Glomerular endothelial cell (primary cell): ENCODE data around the gene GOLGA5. TPM values are rescaled to one million over a fixed set of nuclear protein-coding genes. Genes with fewer than 3 reads are reported as not detected.
"Not testable (repeated sequence)": the region's sequence is repeated elsewhere in the genome, so short reads cannot be mapped to it uniquely, and the experiment has no call there.

Experiments used
- DNase-seq: peaks from one replicate; pipeline ENCODE4 v3.0.0-alpha.2; 2011; ENCODE audit warnings: low read depth, low spot score; ENCODE audit errors: extremely low read depth
- total RNA-seq: library from RNA; depleted of rRNA; stranded (reverse); fragments of >200 nt; gene quantifications from 2 replicates; pipeline ENCODE4 v1.2.3, GENCODE V29; 2015

Gene GOLGA5, protein sequence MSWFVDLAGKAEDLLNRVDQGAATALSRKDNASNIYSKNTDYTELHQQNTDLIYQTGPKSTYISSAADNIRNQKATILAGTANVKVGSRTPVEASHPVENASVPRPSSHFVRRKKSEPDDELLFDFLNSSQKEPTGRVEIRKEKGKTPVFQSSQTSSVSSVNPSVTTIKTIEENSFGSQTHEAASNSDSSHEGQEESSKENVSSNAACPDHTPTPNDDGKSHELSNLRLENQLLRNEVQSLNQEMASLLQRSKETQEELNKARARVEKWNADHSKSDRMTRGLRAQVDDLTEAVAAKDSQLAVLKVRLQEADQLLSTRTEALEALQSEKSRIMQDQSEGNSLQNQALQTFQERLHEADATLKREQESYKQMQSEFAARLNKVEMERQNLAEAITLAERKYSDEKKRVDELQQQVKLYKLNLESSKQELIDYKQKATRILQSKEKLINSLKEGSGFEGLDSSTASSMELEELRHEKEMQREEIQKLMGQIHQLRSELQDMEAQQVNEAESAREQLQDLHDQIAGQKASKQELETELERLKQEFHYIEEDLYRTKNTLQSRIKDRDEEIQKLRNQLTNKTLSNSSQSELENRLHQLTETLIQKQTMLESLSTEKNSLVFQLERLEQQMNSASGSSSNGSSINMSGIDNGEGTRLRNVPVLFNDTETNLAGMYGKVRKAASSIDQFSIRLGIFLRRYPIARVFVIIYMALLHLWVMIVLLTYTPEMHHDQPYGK
- total RNA-seq = 34.9 and 40.4 TPM in 2 replicates

DNA sequence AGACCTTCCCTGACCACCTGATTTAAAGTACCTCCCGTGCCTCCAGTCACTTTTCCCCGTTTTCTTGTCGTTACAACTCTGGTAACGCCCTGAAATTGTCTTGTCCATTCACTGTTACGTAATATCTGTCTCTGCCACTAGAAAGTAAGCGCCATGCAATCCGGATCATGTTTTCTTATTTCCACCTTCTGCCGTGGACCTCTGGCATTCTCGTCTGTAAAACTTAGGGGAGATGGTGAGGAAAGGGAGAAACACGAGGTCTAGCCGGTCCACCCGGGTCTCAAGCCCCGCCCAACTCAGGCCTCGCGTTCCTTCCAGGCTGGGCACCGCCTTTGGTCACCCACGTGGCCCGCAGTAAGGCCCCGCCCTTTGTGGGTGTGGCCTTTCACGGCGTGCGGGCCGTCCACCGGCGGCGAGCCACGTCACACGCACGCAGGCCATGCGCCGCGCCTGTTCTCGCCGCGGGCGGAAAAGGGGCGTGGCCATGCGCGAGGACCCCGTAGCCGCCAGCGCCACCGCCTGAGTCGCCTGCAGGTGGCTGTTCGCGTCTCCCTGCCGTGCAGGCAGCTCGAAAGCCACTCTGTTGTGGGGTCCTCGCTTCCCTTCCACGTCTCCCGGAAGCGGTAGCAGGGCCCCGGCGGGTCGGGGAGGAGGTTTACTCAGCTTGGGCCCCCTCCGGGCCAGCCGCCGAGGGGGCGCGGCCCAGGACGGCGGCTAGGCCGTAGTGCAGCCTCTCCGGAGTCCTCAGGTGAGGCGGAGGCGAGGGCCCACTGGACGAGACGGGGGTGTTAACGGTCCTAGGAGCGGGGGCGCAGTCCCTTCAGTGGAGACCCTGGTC, at the start of gene GOLGA5:
Gene GOLGA5 (plus strand): TSS at position 597 of the 838 bp plus-strand sequence. CDS start 3,133 bp downstream, outside the sequence.
- DNase-seq = peak; percentile 68

DNA sequence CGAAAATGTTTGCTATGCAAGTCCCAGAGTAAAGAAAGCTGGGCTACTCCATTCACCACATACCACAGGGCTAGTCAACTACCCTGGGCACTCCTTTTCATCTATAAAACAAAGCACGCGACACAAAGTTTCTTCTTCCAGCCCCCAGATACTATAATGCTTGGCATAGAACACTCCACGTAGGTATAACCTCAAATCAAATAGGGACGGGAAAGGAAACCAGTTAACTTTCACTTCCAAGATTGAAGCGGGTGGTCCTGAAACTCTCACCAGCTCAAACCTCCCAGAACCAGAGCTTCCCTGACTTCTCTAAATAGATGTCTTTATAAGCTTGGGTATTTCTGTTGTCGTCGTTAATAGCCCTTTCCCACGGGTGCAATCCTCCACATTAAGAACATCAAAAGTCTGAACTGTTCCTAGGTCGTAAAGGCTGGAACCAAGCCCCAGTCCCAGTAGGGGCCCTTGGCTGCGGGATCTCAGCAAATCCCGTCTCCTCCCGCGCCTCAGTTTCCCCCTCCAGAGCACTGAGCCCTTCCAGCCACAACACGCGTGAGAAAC, 46.3 kb upstream of the GOLGA5 start:
- DNase-seq = no peak

DNA sequence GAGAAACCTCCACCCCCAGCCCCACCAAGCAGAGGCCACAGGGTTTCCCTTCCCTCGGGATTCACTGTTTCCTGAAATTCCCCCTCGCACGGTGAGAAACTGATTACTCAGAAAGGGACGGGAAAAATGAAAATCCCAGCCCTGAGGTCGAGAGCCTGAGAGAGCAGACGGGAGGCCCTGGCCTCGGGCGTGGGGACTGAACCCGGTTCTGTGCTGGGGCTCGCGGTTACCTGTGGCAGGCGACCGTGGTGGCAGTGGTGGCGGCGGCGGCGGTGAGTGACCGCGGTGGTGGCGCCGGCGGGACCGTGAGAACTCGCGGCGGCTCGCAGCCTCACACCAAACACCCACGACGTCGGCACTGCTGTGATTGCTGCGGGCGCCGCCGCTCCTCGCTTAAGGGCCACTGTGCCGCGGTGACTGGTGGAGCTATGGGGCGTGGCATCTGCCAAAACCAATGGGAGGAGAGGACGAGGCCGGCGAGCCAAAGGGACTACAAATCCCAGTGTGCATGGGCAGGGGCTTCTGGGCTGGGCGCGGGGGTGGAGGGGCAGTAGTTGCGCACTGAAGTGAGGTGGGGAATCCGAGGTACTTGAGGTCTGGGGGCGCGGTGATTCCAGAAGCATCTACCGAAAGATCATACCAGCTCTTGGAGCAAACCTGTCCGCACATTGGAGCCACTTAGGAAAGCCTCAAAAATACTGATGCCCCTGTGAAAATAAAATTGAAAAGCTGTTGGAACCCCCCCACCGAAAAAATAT, 45.7 kb upstream of the GOLGA5 start, which contains the start of gene LGMN:
Gene LGMN (minus strand): TSS at position 369 of the 758 bp plus-strand sequence. CDS start 15,841 bp downstream, outside the sequence.
- peak; percentile 51 for DNase-seq

DNA sequence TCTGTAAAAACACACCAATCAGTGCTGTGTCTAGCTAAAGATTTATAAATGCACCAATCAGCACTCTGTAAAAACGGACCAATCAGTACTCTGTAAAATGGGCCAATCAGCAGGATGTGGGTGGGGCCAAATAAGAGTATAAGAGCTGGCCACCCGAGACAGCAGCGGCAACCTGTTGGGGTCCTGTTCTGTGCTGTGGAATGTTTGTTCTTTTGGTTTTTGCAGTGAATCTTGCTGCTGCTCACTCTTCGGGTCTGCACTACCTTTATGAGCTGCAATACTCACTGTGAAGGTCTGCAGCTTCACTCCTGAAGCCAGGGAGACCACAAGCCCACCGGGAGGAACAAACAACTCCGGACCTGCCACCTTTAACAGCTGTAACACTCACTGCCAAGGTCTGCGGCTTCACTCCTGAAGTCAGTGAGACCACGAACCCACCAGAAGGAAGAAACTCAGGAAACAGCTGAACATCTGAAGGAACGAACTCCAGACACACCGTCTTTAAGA, 43.8 kb upstream of the GOLGA5 start:
- DNase-seq = not testable (repeated sequence)

DNA sequence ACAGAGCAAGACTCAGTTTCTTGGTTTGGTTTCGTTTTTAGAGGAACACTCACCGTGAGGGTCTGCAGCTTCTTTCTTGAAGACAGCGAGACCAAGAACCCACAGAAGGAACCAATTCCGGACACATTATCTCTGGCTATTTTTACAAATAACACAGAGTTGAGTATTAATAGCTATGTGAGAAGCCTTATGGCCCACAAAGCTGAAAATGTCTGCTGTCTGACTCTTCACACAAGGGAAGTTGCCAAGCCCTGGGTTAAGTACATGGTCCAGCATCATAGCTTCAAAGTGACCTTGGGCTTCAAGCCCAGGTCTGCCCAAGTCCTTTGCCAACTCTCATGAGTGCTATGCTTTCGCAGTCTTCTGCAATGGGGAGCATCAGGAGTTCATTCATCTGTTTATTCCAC, 43.1 kb upstream of the GOLGA5 start:
- no peak for DNase-seq

DNA sequence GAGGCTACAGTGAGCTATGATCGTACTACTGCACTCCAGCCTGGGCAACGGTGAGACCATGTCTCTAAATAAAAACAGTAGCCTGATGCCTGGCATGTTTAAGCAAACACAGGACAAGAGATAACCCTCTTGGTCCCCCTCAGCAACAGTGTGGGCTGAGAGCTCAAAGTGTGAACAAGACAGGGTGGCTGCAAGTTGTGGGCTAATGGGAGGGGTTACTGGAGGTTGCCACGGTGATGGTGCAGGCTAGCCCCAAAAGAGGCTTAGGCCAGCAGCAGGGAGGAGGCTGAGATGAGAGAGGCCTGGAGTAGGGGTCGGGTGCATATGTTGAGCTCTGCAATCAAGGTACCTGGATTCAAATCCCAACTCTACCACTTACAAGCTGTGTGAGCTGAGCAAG, 42.3 kb upstream of the GOLGA5 start:
- no peak for DNase-seq

DNA sequence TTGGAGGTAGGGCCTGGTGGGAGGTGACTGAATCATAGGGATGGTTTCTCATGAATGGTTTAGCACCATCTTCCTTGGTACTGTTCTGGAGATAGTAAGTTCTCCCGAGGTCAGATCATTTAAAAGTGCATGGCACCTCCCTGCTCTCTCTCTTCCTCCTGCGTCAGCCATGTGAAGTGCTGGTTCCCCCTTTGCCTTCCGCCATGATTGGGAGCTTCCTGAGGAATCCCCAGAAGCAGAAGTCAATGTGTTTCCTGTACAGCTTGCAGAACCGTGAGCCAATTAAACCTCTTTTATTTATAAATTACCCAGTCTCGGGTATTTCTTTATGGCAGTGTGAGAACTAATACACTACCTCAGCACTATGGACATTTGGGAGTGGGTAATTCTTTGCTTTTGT, 40.9 kb upstream of the GOLGA5 start:
- no peak for DNase-seq

DNA sequence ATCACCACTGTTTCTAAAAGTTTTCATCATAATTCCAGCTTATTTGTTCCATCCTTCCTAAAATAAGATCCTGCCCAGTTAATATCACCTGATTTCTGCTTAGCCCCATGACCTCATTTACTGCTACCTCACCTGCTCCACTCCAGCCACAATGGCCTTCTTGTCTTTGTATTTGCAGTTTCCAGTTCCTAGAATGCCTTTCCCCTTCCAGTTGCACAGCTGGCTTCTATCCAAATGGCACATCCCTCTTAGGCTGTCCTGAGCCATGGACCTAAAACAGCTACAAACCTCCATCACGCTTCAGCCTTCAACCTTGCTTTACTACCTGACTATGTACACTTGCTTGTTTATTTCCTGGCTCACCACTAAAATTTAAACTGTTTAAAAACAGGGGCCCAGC, 39.1 kb upstream of the GOLGA5 start:
- DNase-seq = no peak

DNA sequence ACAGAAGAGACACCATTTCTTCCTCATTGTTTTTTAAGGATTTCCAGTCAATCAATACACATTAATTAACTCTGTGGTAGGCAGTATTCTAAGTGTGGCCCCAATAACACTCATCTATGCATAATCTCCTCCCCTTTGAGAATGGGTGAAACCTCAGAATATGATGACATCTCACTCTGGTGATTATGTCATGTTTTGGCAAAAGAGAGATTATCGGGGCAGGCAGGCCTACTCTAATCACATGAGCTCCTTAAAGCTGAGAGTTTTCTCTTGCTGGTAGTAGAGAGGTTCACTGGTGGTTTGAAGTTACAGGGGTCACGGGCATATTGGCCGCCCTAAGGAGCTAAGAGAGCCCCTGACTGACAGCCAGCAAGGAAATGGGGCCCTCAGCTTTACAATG, 38.6 kb upstream of the GOLGA5 start:
- no peak for DNase-seq

DNA sequence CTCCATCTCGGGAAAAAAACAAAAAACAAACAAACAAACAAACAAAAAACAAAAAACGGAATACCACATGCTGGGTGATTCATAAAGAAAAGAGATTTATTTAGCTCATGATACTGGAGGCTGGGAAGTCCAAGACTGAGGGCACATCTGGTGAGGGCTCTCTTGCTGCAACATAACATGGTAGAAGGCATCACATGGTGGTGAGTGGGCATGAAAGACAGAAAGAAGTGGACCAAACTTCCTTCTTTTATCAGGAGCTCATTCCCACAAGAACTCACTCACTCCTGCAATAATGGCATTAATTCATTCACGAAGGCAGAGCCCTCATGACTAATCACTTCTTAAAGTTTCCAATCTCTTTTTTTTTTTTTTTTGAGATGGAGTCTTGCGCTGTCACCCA, 37.7 kb upstream of the GOLGA5 start:
- DNase-seq = no peak

DNA sequence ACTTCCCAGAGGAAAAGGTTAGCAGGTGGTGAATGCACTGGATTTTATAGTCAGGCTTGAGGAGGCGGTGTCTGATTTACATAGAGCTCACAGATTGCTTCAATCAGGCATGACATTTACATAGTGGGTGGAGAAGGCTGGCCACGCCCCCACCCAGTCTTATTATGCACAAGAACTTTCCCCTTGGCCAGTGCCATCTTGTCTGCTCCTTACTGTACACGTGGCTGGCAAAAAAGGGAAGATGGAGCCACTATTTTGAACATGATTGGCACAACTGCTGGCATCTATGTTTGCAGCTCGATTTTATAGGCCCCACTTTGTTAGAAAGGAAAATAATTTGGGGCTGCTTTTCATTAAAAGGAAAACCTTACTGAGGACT, 34.8 kb upstream of the GOLGA5 start:
- DNase-seq = no peak

DNA sequence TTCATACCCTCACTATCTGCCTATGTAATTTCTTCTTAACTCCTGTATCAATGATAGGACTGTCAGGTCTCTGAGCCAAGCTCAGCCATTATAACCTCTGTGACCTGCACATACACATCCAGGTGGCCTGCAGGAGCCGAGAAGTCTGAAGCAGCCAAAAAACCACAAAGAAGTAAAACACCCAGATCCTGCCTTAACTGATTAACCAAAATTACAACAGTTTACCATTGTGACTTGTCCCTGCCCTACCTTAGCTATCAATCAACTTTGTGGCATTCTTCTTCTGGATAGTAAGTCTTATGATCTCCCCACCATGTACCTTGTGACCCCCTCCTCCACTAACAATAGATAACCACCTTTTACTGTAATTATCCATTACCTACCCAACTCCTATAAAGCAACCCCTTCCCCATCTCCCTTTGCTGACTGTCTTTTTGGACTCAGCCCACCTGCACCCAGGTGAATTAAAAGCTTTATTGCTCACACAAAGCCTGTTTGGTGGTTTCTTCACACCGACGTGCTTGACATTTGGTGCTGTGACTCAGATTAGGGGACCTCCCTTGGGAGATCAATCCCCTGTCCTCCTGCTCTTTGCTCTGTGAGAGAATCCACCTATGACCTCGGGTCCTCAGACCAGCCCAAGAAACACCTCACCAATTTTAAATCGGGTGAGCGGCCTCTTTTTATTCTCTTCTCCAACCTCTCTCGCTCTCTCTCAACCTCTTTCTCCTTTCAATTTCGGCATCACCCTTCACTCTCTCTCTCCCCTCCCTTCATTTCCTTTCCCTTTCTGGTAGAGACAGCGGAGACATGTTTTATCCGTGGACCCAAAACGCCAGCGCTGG, 34.2 kb upstream of the GOLGA5 start:
- DNase-seq = no peak

DNA sequence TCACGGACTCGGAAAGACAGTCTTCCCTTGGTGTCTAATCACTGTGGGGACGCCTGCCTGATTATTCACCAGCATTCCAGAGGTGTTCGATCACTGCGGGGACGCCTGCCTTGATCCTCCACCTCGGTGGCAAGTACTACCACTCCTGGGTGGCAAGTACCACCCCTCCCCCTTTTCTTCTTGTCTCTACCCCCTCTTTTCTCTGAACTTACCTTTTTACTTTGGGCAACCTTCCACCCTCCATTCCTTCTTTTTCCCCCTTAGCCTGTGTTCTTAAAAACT, 33.6 kb upstream of the GOLGA5 start:
- no peak for DNase-seq

DNA sequence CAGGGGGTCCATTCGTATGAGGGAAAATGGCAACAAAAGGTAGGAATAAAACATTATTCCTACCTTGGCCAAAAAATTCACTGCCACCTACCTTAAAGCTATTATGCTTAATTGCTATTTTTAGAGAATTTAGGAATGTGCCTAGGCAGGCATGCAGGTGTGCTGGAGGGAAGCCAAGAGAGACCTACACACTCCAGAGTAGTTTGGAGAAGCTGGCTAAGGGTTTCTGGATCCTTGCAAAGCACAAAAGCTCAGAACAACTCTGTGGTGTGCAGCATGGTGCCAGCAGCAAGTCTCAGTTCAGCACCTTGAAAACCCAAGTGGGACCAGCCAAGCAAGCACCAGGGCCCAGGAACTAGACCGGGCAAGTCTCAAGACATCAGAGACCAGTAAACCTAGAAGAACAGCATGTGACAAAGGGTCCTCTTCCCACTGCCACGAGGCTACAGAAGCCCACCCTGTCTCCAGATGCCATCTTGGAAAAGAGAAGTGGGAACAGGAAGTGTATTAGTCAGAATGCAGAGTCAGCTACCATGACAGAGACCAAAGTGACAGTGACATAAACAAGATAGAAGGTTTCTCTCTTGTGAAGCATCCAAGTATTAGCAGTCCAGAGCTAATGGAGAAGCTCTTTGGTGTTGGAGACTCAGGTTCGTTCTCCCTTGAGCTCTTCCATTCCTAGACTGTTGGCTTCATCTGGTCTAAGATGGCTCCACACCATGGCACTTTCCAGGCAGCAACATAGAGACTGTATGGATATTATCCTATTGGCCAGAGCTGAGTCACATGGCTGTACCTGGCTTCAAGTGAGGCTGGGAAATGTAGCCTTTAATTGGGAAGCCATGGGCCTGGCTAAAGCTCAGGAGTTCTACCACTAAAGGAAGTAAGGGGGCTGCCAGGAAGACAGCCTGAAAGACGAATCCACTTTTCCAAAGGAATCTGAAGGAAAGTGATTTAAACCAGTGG, 30.2 kb upstream of the GOLGA5 start:
- DNase-seq = not testable (repeated sequence)

DNA sequence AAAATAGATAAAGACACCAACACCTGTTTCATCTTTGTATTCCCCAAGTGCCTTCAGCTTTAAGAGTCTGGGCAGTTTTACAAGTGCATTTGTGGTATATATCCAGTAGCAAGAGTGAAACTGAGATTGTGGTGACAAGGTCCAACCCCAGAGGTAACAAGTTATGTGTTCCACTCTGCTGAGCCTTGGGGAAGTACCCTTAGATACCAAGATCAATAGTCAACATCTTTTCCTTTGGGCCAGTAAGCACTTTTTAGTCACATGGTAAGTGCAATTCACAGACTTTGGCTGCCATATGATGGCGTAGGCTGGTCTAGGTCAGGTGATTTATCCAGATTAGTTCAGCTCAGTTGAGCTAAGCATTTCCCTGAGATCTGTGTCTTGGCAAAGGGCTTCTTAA, 25.9 kb upstream of the GOLGA5 start:
- DNase-seq = not testable (repeated sequence)

DNA sequence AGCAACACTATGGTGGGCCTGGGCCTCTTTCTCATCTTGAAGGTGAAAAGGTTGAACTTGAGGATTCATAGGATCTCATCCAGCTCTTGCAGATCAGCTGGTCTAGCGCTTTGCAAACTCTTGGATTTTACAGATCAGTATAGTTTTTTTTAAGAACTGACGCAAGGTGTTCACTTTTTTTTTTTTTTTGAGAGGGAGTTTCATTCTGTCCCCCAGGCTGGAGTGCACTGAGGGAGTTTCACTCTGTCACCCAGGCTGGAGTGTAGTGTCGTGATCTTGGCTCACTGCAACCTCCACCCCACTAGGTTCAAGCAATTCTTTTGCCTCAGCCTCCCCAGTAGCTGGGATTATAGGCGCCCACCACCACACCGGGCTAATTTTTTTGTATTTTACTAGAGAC, 25.3 kb upstream of the GOLGA5 start:
- no peak for DNase-seq

DNA sequence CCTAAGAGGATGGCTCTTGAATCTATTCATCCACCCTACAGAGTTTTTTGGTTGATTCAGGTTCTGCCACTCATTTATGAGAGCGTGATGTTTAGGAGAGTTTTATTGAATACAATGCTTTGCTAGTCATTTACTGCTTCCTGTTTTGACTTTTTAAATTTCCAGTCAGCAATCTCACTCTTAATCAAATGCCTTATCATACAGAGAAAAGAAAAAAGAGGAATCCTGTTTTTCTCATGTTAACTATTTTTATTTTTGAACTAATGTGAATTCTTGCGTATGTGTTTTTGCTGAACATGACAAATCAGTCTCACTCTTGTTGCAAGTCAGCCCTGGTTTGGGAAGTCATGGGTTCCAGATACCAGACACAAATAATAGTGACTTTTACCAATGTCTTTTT, 23.6 kb upstream of the GOLGA5 start:
- DNase-seq = no peak

DNA sequence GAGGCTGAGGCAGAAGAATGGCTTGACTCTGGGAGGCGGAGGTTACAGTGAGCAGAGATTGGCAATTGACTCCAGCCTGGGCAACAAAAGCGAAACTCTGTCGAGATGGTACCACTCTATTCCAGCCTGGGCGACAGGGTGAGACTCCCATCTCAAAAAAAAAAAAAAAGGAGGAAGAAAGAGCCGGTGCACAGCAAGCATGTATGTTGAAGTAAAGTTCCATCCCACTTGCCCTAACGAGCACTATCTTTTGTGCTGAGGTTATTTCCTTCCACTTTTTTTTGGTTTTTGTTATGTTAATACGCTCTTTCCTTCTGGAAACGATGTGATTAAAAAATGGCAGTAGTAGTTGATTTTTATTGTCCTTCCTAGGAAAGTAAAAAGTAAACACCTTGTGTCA, 19.5 kb upstream of the GOLGA5 start:
- DNase-seq = no peak
